Left hindlimb (tissue), 1 donor: ENCODE results near the gene PLSCR4.

Experiments
- DNase-seq: peaks from one replicate; pipeline ENCODE4 v3.0.0-alpha.2; 2018

Gene PLSCR4

GRCh38 chr3:146160321-146160963 is 90.5 kb downstream of the PLSCR4 start:
- DNase-seq, result peak; percentile 82

- no peak for DNase-seq
Measured at GRCh38 chr3:146159616-146160320, 91.1 kb downstream of the PLSCR4 start.

- DNase-seq, result no peak
Measured at GRCh38 chr3:146159037-146159436, 91.9 kb downstream of the PLSCR4 start.

- no peak for DNase-seq
Measured at GRCh38 chr3:146157325-146158060, 93.4 kb downstream of the PLSCR4 start.

GRCh38 chr3:146156666-146157314 is 94.1 kb downstream of the PLSCR4 start:
- no peak for DNase-seq

GRCh38 chr3:146156095-146156494 is 94.8 kb downstream of the PLSCR4 start:
- peak; percentile 54 for DNase-seq

GRCh38 chr3:146154995-146155394 is 95.9 kb downstream of the PLSCR4 start:
- DNase-seq, result no peak

- DNase-seq, result no peak
Measured at GRCh38 chr3:146154316-146154715, 96.6 kb downstream of the PLSCR4 start.

- no peak for DNase-seq
Measured at GRCh38 chr3:146153429-146153828, 97.5 kb downstream of the PLSCR4 start.

- DNase-seq, result no peak
Measured at GRCh38 chr3:146152834-146153233, 98.1 kb downstream of the PLSCR4 start.

GRCh38 chr3:146148468-146148931 is 102.4 kb downstream of the PLSCR4 start:
- DNase-seq, result no peak

GRCh38 chr3:146145642-146146041 is 105.3 kb downstream of the PLSCR4 start:
- no peak for DNase-seq

GRCh38 chr3:146142757-146143156 is 108.1 kb downstream of the PLSCR4 start:
- no peak for DNase-seq
